Progenitor cell of endocrine pancreas (in vitro differentiated cells): Measurements from ENCODE around the gene CPN2. TPM values are rescaled to one million over a fixed set of nuclear protein-coding genes. Genes with fewer than 3 reads are reported as not detected.
A peak's percentile ranks its signal among the peaks of the same experiment; 100 is the strongest.

Experiments
- DNase-seq: peaks from one replicate; pipeline ENCODE4 v3.0.0; 2021; ENCODE audit warnings: low spot score; ENCODE audit not compliant: unreplicated experiment
- H3K27ac Mint-ChIP-seq: 2 replicates; pipeline ENCODE4 v1.8.0; 2021; ENCODE audit warnings: mild to moderate bottlenecking, moderate library complexity, mixed read lengths
- H3K27me3 Mint-ChIP-seq: 2 replicates; pipeline ENCODE4 v1.8.0; 2021; ENCODE audit warnings: mixed read lengths
- H3K36me3 Mint-ChIP-seq: 2 replicates; pipeline ENCODE4 v1.8.0; 2022; ENCODE audit warnings: mixed read lengths; ENCODE audit not compliant: insufficient read depth
- H3K4me1 Mint-ChIP-seq: 2 replicates; pipeline ENCODE4 v1.8.0; 2021; ENCODE audit warnings: low read depth, mixed read lengths
- H3K4me3 Mint-ChIP-seq: 2 replicates; pipeline ENCODE4 v1.8.0; 2021; ENCODE audit warnings: low read depth, mild to moderate bottlenecking, moderate library complexity, mixed read lengths
- H3K9me3 Mint-ChIP-seq: 2 replicates; pipeline ENCODE4 v1.8.0; 2021; ENCODE audit warnings: low read depth, mixed read lengths
- total RNA-seq: library from RNA; stranded (reverse); gene quantifications from 2 replicates; pipeline ENCODE4 v1.2.1, GENCODE V29; 2021
- TF ChIP-seq, protein P1 (sequence below): fragments of 200-600 bp; sonication (generic); IDR thresholded peaks from one replicate; pipeline ENCODE4 v1.5.0; 2021; ENCODE audit warnings: antibody characterized with exemption, mild to moderate bottlenecking; ENCODE audit not compliant: unreplicated experiment

The CPN2 gene
- total RNA-seq, 1 donor from 2014 or later, result not detected

DNA sequence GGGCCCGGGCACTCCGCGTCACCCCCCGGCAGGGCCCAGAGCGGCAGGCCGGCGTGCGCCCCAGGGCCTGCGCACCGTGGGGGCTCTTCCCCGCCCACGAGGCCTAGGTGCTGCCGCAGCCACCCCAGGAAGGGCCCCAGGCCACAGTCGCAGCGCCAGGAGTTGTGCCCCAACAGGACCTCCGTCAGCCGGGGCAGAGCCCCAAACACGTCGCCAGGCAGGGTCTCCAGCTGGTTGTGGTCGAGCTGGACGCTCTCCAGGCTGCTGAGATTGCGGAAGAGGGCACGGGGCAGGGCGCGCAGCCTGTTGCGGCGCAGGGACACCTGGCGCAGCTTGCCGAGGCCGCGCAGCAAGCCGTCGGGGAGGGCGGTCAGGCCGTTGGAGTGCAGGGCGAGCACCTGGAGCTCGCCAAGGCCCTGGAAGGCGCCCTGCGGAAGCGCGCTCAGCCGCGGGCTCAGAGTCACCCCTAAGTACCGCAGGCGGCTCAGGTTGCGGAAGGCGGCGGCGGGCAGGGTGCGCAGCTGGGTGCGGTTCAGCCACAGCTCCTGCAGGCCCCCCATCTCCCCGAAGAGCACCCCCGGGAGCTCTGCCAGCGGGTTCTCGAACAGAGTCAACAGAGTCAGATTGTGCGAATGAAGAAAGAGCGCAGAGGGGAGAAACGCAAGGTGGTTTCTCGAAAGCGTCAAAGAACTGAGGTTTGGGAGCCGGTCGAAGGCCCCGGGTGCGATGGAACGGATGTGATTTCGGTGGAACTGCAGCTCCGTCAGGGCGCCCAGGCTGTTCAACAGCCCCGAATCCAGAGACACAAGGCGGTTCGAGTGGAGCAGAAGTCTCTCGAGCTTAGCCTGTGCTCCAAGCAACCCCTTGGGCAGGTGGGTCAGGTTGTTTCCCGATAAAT is 46.0 kb upstream of the CPN2 start:
- no peak for DNase-seq
- Mint-ChIP-seq H3K9me3 (no peaks in the 10 kb centered on the region), H3K27me3 (no peaks in the 10 kb centered on the region)

DNA sequence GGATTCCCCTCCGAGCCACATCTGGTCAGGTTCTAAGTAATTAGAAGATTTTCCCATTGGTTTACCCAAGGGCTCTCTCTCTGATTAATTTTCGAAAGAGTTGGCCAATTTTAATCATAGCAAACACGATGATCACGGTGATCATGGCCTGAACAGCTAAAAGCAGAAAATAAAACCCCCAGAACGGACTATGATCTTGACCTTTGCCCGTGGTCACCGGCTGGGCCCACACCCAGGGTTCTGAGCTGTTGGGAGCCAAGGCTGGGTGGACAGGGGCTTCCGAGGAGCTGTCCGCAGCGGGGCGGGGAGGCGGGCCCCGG is 45.4 kb upstream of the CPN2 start:
- H3K4me1 Mint-ChIP-seq, result peaks cover 6% of the 10 kb centered on the region
- no peaks in the 10 kb centered on the region for H3K27me3 Mint-ChIP-seq
- H3K36me3 Mint-ChIP-seq, result peaks cover 1% of the 10 kb centered on the region
- H3K27ac Mint-ChIP-seq, result no peak overlapping the region
- DNase-seq, result no peak
- no peak overlapping the region for H3K4me3 Mint-ChIP-seq
- no peaks in the 10 kb centered on the region for H3K9me3 Mint-ChIP-seq
- TF ChIP-seq, protein P1, sequence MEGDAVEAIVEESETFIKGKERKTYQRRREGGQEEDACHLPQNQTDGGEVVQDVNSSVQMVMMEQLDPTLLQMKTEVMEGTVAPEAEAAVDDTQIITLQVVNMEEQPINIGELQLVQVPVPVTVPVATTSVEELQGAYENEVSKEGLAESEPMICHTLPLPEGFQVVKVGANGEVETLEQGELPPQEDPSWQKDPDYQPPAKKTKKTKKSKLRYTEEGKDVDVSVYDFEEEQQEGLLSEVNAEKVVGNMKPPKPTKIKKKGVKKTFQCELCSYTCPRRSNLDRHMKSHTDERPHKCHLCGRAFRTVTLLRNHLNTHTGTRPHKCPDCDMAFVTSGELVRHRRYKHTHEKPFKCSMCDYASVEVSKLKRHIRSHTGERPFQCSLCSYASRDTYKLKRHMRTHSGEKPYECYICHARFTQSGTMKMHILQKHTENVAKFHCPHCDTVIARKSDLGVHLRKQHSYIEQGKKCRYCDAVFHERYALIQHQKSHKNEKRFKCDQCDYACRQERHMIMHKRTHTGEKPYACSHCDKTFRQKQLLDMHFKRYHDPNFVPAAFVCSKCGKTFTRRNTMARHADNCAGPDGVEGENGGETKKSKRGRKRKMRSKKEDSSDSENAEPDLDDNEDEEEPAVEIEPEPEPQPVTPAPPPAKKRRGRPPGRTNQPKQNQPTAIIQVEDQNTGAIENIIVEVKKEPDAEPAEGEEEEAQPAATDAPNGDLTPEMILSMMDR, result no peak

More for the DNA sequence above, 46.0 kb upstream of the CPN2 start:
- H3K4me1 Mint-ChIP-seq, result peaks cover 6% of the 10 kb centered on the region
- peaks cover 1% of the 10 kb centered on the region for H3K36me3 Mint-ChIP-seq
- no peak overlapping the region for H3K27ac Mint-ChIP-seq
- no peak overlapping the region for H3K4me3 Mint-ChIP-seq
- TF ChIP-seq, protein P1, result no peak

DNA sequence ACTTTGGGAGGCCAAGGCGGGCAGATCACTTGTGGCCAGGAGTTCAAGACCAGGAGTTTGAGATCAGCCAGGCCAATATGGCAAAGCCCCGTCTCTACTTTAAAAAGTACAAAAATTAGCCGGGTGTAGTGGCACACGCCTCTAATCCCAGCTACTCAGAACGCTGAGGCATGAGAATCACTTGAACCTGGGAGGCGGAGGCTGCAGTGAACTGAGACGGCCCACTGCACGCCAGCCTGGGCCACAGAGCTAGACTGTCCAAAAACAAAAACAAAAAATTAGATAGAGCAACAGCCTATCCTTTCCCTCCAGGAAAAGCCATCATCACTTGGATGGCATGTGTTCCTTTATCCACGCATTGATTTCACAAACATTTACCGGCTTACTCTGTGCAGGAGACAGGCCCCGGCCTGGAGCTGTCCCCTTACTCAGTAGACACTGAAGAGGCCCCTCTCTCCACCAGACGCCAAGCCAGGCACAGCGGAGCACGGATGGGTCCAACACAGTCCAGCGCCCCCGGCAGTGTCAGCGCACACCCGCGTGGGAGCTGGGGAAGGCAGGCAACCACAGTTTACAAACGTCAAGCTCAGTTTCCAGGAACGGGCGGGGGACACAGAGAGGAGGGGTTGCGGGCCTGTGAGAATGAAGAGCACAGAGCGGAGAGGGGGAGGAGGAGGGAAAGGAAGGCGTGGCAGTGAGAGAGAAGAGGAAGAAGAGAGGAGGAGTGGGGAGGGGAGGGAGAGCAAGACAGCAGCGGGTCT is 44.8 kb upstream of the CPN2 start:
- Mint-ChIP-seq H3K27me3 (peaks cover under 1% of the 10 kb centered on the region), H3K4me3 (no peak overlapping the region), H3K9me3 (peaks cover 5% of the 10 kb centered on the region), H3K27ac (no peak overlapping the region), H3K4me1 (peaks cover 6% of the 10 kb centered on the region), H3K36me3 (peaks cover 2% of the 10 kb centered on the region)
- no peak for DNase-seq
- TF ChIP-seq, protein P1, result no peak

DNA sequence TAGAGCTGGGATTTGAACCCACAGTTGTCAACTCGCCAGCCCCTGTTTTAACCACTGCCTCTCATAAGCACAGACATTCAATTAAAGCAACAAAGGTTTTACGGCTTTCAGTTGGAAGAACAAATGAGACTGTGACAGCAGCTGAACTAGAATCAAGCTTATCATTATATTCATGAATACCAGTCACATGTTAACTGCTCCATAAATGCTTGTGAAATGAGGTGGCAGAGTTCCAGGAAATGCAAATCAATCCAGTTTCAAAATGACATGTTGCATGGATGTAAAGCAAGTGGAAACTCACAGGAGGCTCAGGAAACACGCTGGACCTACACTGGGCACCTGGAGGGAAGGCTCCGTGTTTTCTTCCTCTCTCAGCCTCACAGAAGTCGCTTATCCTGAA is 44.1 kb upstream of the CPN2 start:
- Mint-ChIP-seq H3K36me3 (peaks cover 7% of the 10 kb centered on the region), H3K27ac (peak overlapping the region; percentile 66), H3K4me1 (peaks cover 6% of the 10 kb centered on the region), H3K27me3 (peaks cover 7% of the 10 kb centered on the region), H3K9me3 (peaks cover 13% of the 10 kb centered on the region), H3K4me3 (no peak overlapping the region)
- DNase-seq, result no peak
- TF ChIP-seq, protein P1, result no peak

DNA sequence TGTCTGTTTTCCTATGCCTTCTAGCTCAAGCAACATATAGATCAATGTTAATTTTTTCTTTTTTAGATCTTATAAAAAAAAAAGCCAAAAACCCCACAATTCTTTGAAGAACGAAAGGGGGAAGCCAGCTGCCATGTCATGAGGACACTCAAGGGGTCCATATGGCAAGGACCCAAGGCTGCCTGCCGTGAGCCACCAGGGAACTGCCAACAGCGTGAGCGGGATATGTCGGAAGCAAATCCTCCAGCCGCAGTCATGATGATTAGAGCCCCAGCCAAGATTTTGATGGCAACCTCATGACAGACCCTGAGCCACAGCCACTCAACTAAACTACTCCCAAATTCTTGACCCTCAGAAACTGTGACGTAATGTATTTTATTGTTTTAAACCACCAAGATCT is 41.4 kb upstream of the CPN2 start:
- Mint-ChIP-seq H3K27ac (no peak overlapping the region), H3K27me3 (peaks cover 7% of the 10 kb centered on the region), H3K4me1 (peaks cover 6% of the 10 kb centered on the region), H3K4me3 (no peak overlapping the region), H3K36me3 (peaks cover 6% of the 10 kb centered on the region), H3K9me3 (peaks cover 18% of the 10 kb centered on the region)
- DNase-seq, result no peak
- TF ChIP-seq, protein P1, result no peak
